ENCODE measurements around the gene ATAD2B.

DNA sequence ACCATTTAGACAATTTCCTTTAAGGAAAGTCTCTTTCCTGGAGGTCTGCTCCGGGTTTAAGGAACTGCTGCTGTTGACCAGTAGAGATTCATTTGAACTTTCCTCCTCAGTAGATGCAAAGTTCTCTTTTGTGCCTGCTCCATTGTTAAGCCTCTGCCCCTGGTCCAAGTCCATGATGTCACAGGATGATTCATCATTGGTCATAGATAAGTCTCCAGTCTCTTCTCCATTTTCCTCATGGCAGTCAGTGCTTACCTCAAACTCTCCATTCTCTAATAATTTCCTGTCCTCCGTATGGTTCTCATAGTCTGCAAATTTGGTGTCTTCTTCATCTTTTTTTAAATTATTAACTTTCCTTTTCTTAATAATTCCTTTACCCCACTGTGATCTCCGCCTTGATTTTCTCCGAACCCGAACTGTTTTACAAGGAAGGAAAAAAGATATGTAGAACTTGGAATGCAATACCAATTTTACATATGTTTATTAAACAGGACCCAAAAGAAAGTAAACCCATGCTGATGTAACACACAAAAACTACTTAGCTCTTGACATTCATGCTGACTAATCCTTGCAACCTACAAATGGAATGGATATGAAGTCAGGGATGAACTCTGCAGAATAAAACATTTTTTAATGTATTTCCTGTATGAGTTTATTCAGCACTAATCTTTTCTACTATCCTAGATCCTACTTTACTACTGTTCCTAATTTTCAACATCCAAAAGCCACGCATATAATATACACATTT is 169.1 kb downstream of the ATAD2B start:
- TF ChIP-seq, protein P1, sequence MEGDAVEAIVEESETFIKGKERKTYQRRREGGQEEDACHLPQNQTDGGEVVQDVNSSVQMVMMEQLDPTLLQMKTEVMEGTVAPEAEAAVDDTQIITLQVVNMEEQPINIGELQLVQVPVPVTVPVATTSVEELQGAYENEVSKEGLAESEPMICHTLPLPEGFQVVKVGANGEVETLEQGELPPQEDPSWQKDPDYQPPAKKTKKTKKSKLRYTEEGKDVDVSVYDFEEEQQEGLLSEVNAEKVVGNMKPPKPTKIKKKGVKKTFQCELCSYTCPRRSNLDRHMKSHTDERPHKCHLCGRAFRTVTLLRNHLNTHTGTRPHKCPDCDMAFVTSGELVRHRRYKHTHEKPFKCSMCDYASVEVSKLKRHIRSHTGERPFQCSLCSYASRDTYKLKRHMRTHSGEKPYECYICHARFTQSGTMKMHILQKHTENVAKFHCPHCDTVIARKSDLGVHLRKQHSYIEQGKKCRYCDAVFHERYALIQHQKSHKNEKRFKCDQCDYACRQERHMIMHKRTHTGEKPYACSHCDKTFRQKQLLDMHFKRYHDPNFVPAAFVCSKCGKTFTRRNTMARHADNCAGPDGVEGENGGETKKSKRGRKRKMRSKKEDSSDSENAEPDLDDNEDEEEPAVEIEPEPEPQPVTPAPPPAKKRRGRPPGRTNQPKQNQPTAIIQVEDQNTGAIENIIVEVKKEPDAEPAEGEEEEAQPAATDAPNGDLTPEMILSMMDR (IDR thresholded peaks at IDR 0.05; ENCODE audit: low read depth, low read length, missing input control), result no peak
- TF ChIP-seq, protein P2, sequence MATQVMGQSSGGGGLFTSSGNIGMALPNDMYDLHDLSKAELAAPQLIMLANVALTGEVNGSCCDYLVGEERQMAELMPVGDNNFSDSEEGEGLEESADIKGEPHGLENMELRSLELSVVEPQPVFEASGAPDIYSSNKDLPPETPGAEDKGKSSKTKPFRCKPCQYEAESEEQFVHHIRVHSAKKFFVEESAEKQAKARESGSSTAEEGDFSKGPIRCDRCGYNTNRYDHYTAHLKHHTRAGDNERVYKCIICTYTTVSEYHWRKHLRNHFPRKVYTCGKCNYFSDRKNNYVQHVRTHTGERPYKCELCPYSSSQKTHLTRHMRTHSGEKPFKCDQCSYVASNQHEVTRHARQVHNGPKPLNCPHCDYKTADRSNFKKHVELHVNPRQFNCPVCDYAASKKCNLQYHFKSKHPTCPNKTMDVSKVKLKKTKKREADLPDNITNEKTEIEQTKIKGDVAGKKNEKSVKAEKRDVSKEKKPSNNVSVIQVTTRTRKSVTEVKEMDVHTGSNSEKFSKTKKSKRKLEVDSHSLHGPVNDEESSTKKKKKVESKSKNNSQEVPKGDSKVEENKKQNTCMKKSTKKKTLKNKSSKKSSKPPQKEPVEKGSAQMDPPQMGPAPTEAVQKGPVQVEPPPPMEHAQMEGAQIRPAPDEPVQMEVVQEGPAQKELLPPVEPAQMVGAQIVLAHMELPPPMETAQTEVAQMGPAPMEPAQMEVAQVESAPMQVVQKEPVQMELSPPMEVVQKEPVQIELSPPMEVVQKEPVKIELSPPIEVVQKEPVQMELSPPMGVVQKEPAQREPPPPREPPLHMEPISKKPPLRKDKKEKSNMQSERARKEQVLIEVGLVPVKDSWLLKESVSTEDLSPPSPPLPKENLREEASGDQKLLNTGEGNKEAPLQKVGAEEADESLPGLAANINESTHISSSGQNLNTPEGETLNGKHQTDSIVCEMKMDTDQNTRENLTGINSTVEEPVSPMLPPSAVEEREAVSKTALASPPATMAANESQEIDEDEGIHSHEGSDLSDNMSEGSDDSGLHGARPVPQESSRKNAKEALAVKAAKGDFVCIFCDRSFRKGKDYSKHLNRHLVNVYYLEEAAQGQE (IDR thresholded peaks at IDR 0.05), result no peak
- TF ChIP-seq GABPA (IDR thresholded peaks at IDR 0.05 in 1 of 2, conservative IDR thresholded peaks at IDR 0.05 in 1 of 2) (no peak), HNF4A (conservative IDR thresholded peaks at IDR 0.05) (no peak), TAF1 (conservative IDR thresholded peaks at IDR 0.05) (no peak), RAD21 (IDR thresholded peaks at IDR 0.05) (no peak), SP1 (IDR thresholded peaks at IDR 0.05) (no peak), HNF4G (IDR thresholded peaks at IDR 0.05) (no peak)
